H1 (cell line): ENCODE results near the gene FOXL1. TPM values are rescaled to one million over a fixed set of nuclear protein-coding genes. Genes with fewer than 3 reads are reported as not detected.
"Not testable (repeated sequence)": the region's sequence is repeated elsewhere in the genome, so short reads cannot be mapped to it uniquely, and the experiment has no call there.

Experiments used
- CTCF ChIA-PET: fragments of 300-600 bp; sonication (Branson Sonifier 250); formaldehyde crosslinking; loops from one replicate; lab custom pipeline; 2021; ENCODE audit not compliant: partially characterized antibody; lab: Charles Lee
- POLR2A ChIA-PET: fragments of 300-600 bp; sonication (Branson Sonifier 250); formaldehyde crosslinking; loops from one replicate; lab custom pipeline; 2021; ENCODE audit warnings: inconsistent platforms; ENCODE audit not compliant: partially characterized antibody; lab: Charles Lee
- DNase-seq, 2 experiments: peaks; one replicate each; pipeline versions ENCODE4 v3.0.0 to v3.0.0-alpha.2; 2010 to 2022; ENCODE audit warnings: low spot score in 2 of 2, low read depth in 1 of 2, mixed read lengths in 1 of 2
- FAIRE-seq: peaks from 2 replicates; lab custom pipeline; 2011; peaks lifted over from hg19 to GRCh38; lab: Jason Lieb, UNC
- H2AFZ ChIP-seq: 2 replicates; pipeline ENCODE4 v1.8.1; 2012; ENCODE audit warnings: low read length, inconsistent platforms
- H2AK5ac ChIP-seq: 2 replicates; pipeline ENCODE4 v1.6.1; 2013; ENCODE audit warnings: low read depth, low read length
- H2BK120ac ChIP-seq: replicated peaks from 2 replicates; pipeline ENCODE3; 2013; ENCODE audit warnings: low read depth, low read length, inconsistent platforms
- H2BK12ac ChIP-seq: 2 replicates; pipeline ENCODE4 v1.6.1; 2013; ENCODE audit warnings: low read depth, low read length
- H2BK15ac ChIP-seq: 2 replicates; pipeline ENCODE4 v1.6.1; 2013; ENCODE audit warnings: low read length
- H2BK20ac ChIP-seq: 2 replicates; pipeline ENCODE4 v1.6.1; 2013; ENCODE audit warnings: low read length
- H2BK5ac ChIP-seq: 2 replicates; pipeline ENCODE4 v1.6.1; 2013; ENCODE audit warnings: low read depth, low read length
- H3K14ac ChIP-seq: 2 replicates; pipeline ENCODE4 v1.6.1; 2013; ENCODE audit warnings: inconsistent platforms; ENCODE audit not compliant: insufficient read length
- H3K18ac ChIP-seq: 2 replicates; pipeline ENCODE4 v1.6.1; 2013; ENCODE audit warnings: low read length; ENCODE audit errors: extremely low read depth
- H3K23ac ChIP-seq: 2 replicates; pipeline ENCODE4 v1.6.1; 2013; ENCODE audit warnings: inconsistent platforms; ENCODE audit not compliant: insufficient read length
- H3K23me2 ChIP-seq: 2 replicates; pipeline ENCODE4 v1.6.1; 2013; ENCODE audit warnings: low read depth, low read length
- H3K27ac ChIP-seq: 2 replicates; pipeline ENCODE4 v1.6.1; 2011; ENCODE audit warnings: low read depth, low read length, inconsistent platforms
- H3K27me3 ChIP-seq, 4 experiments: replicated peaks in 1 of 4; 1 replicate in 1 of 4; 2 replicates in 3 of 4; pipeline versions ENCODE4 v1.6.1 to v1.8.1; 2011 to 2013; ENCODE audit warnings: low read length in 3 of 4, mild to moderate bottlenecking in 3 of 4, inconsistent platforms in 2 of 4, mixed read lengths in 2 of 4, moderate library complexity in 1 of 4; ENCODE audit not compliant: control insufficient read depth in 3 of 4, insufficient read depth in 3 of 4; ENCODE audit errors: extremely low read depth in 1 of 4
- H3K36me3 ChIP-seq, 4 experiments: 2 replicates each; pipeline versions ENCODE4 v1.6.1 to v1.8.1; 2011 to 2013; ENCODE audit warnings: mild to moderate bottlenecking in 4 of 4, low read length in 3 of 4, moderate library complexity in 2 of 4, control low read depth in 1 of 4, inconsistent platforms in 1 of 4; ENCODE audit not compliant: insufficient read depth in 4 of 4, control insufficient read depth in 2 of 4
- H3K4ac ChIP-seq: replicated peaks from 2 replicates; pipeline ENCODE3; 2013; ENCODE audit warnings: low read length, low read depth, mixed read lengths, inconsistent platforms; ENCODE audit not compliant: insufficient read length
- H3K4me1 ChIP-seq, 4 experiments: replicated peaks in 1 of 4; 1 replicate in 1 of 4; 2 replicates in 3 of 4; pipeline versions ENCODE4 v1.6.1 to v1.8.1; 2011 to 2013; ENCODE audit warnings: low read length in 3 of 4, inconsistent platforms in 2 of 4, mixed read lengths in 1 of 4; ENCODE audit not compliant: insufficient read depth in 4 of 4, control insufficient read depth in 3 of 4
- H3K4me2 ChIP-seq, 2 experiments: 2 replicates each; pipeline versions ENCODE4 v1.6.1 to v1.8.1; 2011 to 2013; ENCODE audit warnings: low read depth in 2 of 2, low read length in 2 of 2, control low read depth in 1 of 2, inconsistent platforms in 1 of 2, mild to moderate bottlenecking in 1 of 2; ENCODE audit not compliant: insufficient read depth in 1 of 2
- H3K4me3 ChIP-seq, 4 experiments: fragments of 200-600, 300-600 bp in 1 of 4; sonication (generic), shearing (Covaris generic), sonication (Bioruptor Twin) in 1 of 4; 2 replicates each; pipeline versions ENCODE4 v1.5.1 to v1.8.1; 2011 to 2016; ENCODE audit warnings: low read length in 4 of 4, low read depth in 3 of 4, control low read depth in 2 of 4, inconsistent platforms in 2 of 4, mild to moderate bottlenecking in 2 of 4, mixed read lengths in 1 of 4, moderate library complexity in 1 of 4; ENCODE audit not compliant: insufficient read depth in 2 of 4; ENCODE audit errors: extremely low read depth in 1 of 4
- H3K56ac ChIP-seq: replicated peaks from 2 replicates; pipeline ENCODE3; 2013; ENCODE audit warnings: low read depth, mild to moderate bottlenecking, mixed read lengths, low read length, inconsistent platforms; ENCODE audit not compliant: insufficient read length
- H3K79me1 ChIP-seq: 2 replicates; pipeline ENCODE4 v1.6.1; 2013; ENCODE audit warnings: low read depth, low read length, control low read depth
- H3K79me2 ChIP-seq, 2 experiments: 2 replicates each; pipeline versions ENCODE4 v1.6.1 to v1.8.1; 2012 to 2013; ENCODE audit warnings: low read length in 2 of 2, mild to moderate bottlenecking in 2 of 2, inconsistent platforms in 1 of 2; ENCODE audit not compliant: insufficient read depth in 2 of 2, control insufficient read depth in 1 of 2
- H3K9ac ChIP-seq, 4 experiments: replicated peaks in 1 of 4; 1 replicate in 1 of 4; 2 replicates in 3 of 4; pipeline versions ENCODE4 v1.6.1 to v1.8.1; 2011 to 2013; ENCODE audit warnings: low read depth in 3 of 4, low read length in 3 of 4, control low read depth in 2 of 4, mild to moderate bottlenecking in 2 of 4, moderate library complexity in 2 of 4, inconsistent platforms in 1 of 4; ENCODE audit errors: extremely low read depth in 1 of 4
- H3K9me3 ChIP-seq, 2 experiments: 2 replicates each; pipeline versions ENCODE4 v1.6.1 to v1.8.1; 2012 to 2013; ENCODE audit warnings: mild to moderate bottlenecking in 2 of 2, moderate library complexity in 2 of 2, control low read depth in 1 of 2, inconsistent platforms in 1 of 2, low read depth in 1 of 2, low read length in 1 of 2, mixed read lengths in 1 of 2; ENCODE audit not compliant: insufficient read depth in 2 of 2
- H4K20me1 ChIP-seq, 2 experiments: replicated peaks in 1 of 2; 2 replicates each; pipeline versions ENCODE3 to v1.8.1; 2011 to 2013; ENCODE audit warnings: inconsistent platforms in 2 of 2, low read length in 2 of 2, mild to moderate bottlenecking in 1 of 2; ENCODE audit not compliant: insufficient read depth in 2 of 2, control insufficient read depth in 1 of 2
- H4K5ac ChIP-seq: 2 replicates; pipeline ENCODE4 v1.6.1; 2013; ENCODE audit warnings: low read length, low read depth, mixed read lengths, inconsistent platforms; ENCODE audit not compliant: insufficient read length
- H4K8ac ChIP-seq: 2 replicates; pipeline ENCODE4 v1.8.0; 2013; ENCODE audit warnings: mild to moderate bottlenecking, moderate library complexity, low read length, inconsistent platforms; ENCODE audit not compliant: insufficient read depth; ENCODE audit errors: extremely low read depth
- H4K91ac ChIP-seq: replicated peaks from 2 replicates; pipeline ENCODE3; 2013; ENCODE audit warnings: low read length, mixed read lengths, inconsistent platforms; ENCODE audit not compliant: insufficient read length
- WGBS, 2 experiments: shearing (Covaris generic) in 1 of 2; methylation state at CpG; one replicate each; pipeline versions ENCODE4 v1.1.6 to v1.1.7; 2013 to 2015; ENCODE audit warnings: low lambda C conversion rate in 2 of 2, mixed read lengths in 2 of 2, inconsistent platforms in 1 of 2, low coverage in 1 of 2, missing lambda C conversion rate in 1 of 2; ENCODE audit not compliant: insufficient replicate concordance in 2 of 2, insufficient coverage in 1 of 2, insufficient read length in 1 of 2; ENCODE audit errors: extremely low coverage in 1 of 2, missing lambda C conversion rate in 1 of 2; 5-methylcytosine and 5-hydroxymethylcytosine counted together
- polyA plus RNA-seq, 7 experiments: library from polyadenylated mRNA; depleted of rRNA in 3 of 7; stranded (reverse) in 5 of 7; unstranded in 2 of 7; fragments of >200 nt in 5 of 7; fragments of 200-250 nt in 2 of 7; gene quantifications; 1 replicate in 5 of 7; 2 replicates in 1 of 7; 4 replicates in 1 of 7; pipeline versions ENCODE4 v1.2.1 to v1.2.3, GENCODE V29; 2011 to 2013; ENCODE audit warnings: missing spikeins in 2 of 7, mixed read lengths in 2 of 7
- total RNA-seq: library from RNA; stranded (reverse); fragmentation: NEBNext Ultra II Directional; extraction: Animal tissue kit (Norgen Biotek cat#: 25700); gene quantifications from 2 replicates; pipeline ENCODE4 v1.2.1, GENCODE V29; 2021

FOXL1 gene
- total and polyA plus RNA-seq, 2 of the 8 experiments (the other 6 are each of a cell fraction or from before 2014, with no cell fraction given), result 0.03 TPM; not detected in 1

DNA sequence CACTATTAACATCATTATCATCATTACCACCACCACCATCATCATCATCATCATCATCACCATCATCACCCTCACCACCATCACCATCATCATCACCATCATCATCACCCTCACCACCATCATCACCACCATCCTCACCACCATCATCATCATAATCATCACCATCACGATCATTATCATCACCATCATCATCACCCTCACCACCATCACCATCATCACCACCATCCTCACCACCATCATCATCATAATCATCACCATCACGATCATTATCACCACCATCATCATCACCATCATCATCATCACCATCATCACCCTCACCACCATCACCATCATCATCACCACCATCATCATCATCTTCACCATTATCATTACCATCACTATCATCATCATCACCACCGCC is 9.6 kb downstream of the FOXL1 start:
- Histone ChIP-seq H3K23me2 (peaks cover 17% of the 10 kb centered on the region; the same call in 1 of the 2 replicates), H3K27me3 (peaks cover 0 to 13% (median 1%) of the 10 kb centered on the region in 4 experiments; a peak in 3 of 7 replicates), H3K56ac (peak overlapping the region; percentile 62)
- FAIRE-seq, H3K4me1 ChIP-seq, H3K14ac ChIP-seq, H3K36me3 ChIP-seq, H4K8ac ChIP-seq, H3K4me3 ChIP-seq, H3K23ac ChIP-seq, H2BK5ac ChIP-seq, H2AK5ac ChIP-seq, H4K91ac ChIP-seq, H3K4me2 ChIP-seq, POLR2A ChIA-PET, H2BK120ac ChIP-seq, H4K5ac ChIP-seq, H2AFZ ChIP-seq, H2BK20ac ChIP-seq, H3K4ac ChIP-seq, H3K9me3 ChIP-seq, H3K27ac ChIP-seq, H3K18ac ChIP-seq, H2BK12ac ChIP-seq, DNase-seq, H4K20me1 ChIP-seq, H3K9ac ChIP-seq, H3K79me2 ChIP-seq, H2BK15ac ChIP-seq, CTCF ChIA-PET, H3K79me1 ChIP-seq: not testable (repeated sequence)
- WGBS, 2 experiments, result 85% methylated on average over 3 of the region's 3 CpGs; no CpG with 5 or more reads in 1 of the 2 experiments
